Measurements from ENCODE around the gene DCTD.

The DCTD gene

DNA sequence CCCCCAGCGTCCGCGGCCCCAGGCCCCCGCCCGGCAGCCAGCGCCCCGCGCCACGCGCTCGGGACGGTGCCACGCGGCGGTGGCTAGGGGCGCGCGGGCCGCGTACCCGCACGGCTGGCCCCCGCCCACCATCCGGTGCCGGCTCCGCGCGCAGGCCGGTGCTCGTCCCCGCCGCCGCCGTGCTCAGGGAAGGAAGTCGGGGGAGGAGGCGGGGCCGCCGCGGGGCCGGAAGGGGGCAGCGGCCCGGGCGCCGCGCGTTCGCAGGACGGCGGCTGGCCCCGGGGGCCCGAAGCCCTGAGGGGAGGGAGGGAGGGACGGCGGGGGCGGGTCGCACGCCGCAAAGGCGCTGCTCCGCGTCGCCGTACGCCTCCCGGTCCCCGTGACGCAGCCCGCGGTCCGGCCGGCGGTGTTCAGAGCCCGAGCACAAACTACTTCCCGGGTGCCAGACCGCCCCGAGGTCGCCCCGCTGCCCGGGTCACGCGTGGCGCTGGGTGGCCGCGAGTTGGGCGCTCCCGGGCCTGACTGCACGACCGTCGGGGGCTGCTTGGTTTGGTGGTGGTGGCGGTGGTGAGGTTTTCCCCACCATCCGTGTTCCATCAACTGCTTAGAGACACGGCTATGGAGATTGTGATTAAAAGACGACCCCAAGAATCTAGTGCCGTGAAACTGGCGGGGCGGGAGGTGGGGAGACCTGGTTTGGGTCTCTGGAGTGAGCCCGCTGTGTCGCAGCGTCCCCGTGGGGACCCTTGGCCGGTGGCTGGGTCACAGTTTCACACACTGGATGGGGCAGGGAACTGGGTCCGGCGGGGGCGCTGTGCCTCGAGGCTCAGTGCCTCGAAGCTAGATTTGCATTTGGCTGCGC is at the start of gene DCTD:
Gene DCTD (minus strand): TSS at position 205 of the 862 bp plus-strand sequence. CDS start 1,818 bp downstream, outside the sequence.
- peak; percentile 78 for DNase-seq (ENCODE audit: low spot score)

DNA sequence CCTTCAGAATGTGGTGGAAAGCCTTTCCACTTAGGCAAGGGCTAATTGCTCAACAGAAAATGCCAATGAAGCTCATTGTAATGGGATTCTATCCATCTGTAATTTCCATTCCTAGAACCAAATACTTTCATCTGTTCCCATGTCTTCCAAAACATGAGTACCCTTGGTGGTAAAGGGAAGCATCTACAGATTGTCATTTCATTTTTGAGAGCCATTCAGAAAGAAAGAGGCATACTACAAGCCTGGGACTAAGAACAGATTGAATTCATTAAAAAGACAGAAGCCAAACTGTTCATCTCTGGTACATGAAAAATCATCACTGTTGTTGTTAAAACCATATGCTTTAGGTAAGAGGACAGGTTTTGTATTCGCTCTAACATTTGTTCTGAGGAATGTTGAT is 43.6 kb upstream of the DCTD start:
- DNase-seq (ENCODE audit: low spot score) = no peak

GRCh38 chr4:182960228-182960627 is 43.0 kb upstream of the DCTD start:
- no peak for DNase-seq (ENCODE audit: low spot score)

DNA sequence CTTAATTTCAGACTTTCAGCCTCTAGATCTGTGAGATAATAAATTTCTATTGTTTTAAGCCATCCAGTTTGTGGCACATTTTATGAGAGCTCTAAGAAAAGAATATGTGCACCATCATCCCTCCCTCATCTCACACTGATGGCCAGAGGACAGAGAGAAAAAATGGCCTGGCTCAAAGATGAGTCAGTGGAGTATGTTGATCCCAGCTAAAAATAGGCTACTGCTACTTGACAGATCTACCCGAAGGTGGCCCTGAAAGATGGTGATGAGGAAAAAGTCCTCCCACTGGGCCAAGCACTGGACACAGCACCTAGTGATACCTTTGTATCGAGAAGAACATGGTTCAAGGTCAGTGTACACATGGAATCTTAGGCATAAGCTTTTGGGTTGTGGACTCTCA is 38.2 kb upstream of the DCTD start:
- DNase-seq (ENCODE audit: low spot score) = no peak

GRCh38 chr4:182944484-182945213 is 27.5 kb upstream of the DCTD start:
- no peak for DNase-seq (ENCODE audit: low spot score)

GRCh38 chr4:182939680-182940079 is 22.5 kb upstream of the DCTD start:
- DNase-seq (ENCODE audit: low spot score) = no peak

DNA sequence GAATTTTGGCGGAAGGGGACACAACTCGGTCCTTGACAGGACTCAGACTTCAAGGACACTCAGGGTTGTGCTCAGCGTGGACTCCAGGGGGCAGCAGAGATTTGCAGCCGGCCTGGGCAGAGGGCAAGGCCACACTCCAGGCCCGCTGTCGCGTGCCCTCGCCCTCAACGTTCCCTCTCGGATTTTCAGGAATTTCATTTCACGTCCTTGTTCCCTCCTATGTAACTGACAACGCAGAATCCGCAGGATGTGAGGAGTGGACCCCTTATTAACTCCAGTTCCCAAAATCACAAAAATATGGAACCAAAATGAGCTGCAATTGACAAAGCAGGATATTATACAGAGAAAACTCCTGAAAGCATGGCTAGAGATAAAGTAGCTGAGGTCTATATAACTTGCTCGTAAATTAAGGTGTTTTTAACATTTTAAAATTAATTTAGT is 21.0 kb upstream of the DCTD start:
- DNase-seq (ENCODE audit: low spot score) = peak; percentile 85

GRCh38 chr4:182937268-182938204 is 20.4 kb upstream of the DCTD start:
- no peak for DNase-seq (ENCODE audit: low spot score)

- no peak for DNase-seq (ENCODE audit: low spot score)
These were observed 15.5 kb upstream of the DCTD start for GRCh38 chr4:182932651-182933050.

- no peak for DNase-seq (ENCODE audit: low spot score)
These were observed 14.6 kb upstream of the DCTD start for GRCh38 chr4:182931691-182932345.

GRCh38 chr4:182930889-182931288 is 13.7 kb upstream of the DCTD start:
- DNase-seq (ENCODE audit: low spot score) = no peak

- DNase-seq (ENCODE audit: low spot score) = no peak
These were observed 12.1 kb upstream of the DCTD start for GRCh38 chr4:182929296-182929695.

- no peak for DNase-seq (ENCODE audit: low spot score)
These were observed 10.9 kb upstream of the DCTD start for GRCh38 chr4:182928061-182928460.

DNA sequence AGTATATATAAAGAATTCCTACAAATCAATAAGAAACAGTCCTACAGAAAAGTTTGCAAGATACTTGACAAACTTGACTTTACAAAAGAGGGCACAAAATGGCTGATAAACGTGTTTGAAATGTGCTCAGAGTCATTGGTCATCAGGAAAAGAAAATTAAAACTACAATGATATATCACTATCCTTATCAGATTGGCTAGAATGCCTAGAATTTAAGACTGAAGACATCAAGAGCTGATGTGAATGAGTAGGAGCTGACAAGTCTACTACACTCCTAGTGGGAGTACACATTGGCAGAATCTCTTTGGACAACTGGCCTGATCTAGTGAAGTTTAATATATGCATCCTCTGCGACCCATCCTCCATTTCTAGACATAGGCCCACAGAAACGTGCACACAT is 10.3 kb upstream of the DCTD start:
- DNase-seq (ENCODE audit: low spot score) = no peak

DNA sequence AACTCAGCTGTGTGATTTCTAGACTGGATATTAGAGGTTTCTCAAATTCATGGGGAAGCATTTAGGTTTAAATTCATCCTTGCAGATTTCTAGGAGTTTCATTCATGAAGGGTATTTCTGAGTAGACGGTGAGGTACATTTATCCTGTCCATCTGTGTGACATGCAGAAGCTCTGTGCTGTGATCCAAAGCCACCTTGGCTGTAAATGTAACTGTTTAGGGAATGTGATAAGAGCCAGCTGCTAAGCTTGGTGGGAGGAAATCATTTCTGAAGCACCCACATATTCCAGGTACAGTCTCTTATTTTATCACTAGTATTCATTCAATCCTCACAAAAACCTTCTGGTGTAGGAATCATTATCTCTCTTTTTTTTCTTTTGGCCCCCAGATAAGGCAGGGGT is 8.7 kb upstream of the DCTD start:
- DNase-seq (ENCODE audit: low spot score) = no peak

DNA sequence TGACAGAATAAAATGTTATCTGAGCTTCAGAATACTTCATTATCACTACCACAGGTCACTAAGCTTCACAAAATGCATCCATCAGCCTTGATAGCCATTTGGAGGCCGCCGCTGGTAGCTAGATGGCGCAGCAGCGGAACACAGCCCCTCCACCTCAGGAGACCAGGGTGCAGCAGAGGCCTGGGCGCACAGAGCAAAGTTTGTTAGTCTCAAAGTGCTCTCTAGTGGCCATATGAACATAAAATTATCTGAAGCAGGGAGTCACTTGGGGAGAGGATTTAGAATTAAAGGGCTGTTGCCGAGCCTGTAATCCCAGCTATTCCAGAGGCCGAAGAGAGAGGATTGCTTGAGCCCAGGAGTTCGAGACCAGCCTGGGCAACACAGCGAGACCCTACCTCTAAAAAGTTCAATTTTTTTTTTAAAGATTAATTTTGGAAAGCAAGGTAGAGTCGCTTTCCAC is 8.1 kb upstream of the DCTD start:
- peak; percentile 92 for DNase-seq (ENCODE audit: low spot score)

- DNase-seq (ENCODE audit: low spot score) = no peak
These were observed 7.3 kb upstream of the DCTD start for GRCh38 chr4:182924497-182924896.

- DNase-seq (ENCODE audit: low spot score) = no peak
These were observed 6.7 kb upstream of the DCTD start for GRCh38 chr4:182923796-182924340.

DNA sequence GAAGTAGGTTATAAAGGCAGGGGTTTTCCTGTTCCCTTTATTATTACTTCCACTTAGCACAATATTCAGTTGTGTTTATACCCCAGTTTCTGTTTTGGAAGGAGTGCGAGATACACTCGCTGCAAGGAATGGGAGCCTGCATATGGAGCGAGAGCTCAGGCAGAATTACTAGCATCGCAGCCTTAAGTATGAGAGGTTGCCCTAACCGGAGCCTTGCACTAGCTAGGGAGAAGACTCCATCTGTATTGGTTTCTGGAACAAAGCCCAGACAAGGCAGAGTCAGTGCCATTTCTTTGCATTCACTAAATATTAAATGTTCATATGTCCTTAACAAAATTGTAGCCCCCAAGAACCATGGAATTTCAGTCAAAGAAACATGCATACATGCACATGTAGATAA is 6.2 kb upstream of the DCTD start:
- no peak for DNase-seq (ENCODE audit: low spot score)

DNA sequence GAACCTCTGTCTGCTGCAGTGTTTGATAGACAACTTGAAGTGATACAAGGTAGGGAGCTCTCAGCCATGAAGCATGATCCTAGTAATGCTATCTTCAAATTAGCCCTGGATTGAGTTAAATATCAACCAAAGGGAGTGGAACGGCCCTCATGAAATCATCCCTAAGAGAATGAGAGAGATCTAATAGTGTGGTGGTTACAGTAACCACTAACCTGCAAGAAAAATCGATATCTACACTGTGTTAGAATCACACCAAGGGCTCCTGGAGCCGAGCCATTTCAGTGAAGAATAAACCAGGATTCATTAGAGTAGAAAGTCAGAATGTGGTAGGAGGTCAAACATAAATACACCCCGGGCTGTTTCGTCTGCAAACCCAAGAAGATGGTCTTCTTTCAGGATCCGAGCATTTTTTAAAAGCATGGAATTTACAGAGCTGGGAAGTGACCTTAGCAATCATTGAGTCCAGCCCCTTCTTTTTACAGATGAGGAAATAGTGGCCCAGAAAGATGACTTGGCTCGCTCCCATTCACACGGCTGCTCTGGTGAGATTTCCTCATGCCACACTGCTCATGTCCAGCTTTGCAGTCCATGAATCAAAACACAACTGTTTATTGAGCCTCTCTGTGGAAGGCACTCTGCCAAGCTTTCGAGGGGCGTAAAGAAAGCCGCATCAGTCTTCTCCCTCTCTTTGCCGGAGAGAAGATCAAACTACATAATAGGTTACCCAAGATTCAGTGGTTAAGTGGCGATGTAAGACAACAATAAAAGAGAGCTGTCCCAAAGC is 5.5 kb upstream of the DCTD start:
- DNase-seq (ENCODE audit: low spot score) = no peak

Measured in RKO (cell line).